ENCODE data around the gene FCER2. TPM values are rescaled to one million over a fixed set of nuclear protein-coding genes. Genes with fewer than 3 reads are reported as not detected.

The FCER2 gene
- total RNA-seq, 3 donors from 2014 or later (not counting 1 experiment from before 2014, with no cell fraction given), result 0.52 to 1.2 (median 1.0) TPM

DNA sequence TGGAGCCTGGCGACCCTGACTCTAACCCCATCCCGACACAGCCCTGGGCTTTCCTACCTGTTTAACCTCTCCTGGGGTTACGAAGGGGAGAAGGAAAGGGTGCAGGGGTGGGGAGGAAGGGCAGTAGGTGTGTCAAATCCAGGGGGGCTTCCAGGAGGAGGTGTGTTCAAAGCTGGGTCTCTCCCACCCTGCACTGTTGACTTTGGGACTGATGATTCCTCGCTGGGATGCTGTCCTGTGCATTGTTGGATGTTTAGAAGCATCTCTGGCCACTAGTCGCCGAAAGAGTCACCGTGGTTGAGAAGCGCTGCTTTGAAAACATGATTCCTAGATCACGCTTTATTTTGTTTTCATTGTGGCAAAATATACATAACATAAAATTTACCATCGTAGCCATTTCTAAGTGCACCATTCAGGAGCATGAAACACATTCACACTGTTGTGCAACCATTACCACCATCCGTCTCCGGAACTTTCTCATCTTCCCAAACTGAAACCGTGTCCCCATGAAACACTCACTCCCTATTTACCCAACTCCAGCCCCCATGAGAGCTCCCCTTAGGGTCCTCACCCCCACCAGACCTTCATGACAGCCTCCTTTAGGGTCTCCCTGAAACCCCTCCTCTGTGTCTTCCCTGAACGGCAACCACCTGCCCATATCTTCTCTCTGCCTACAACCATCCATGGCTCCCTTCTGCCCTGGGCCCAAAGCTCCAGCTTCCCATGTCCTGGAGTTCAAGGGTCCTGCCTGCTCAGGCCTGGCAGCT is 4.4 kb upstream of the FCER2 start:
- TF ChIP-seq, protein P1, sequence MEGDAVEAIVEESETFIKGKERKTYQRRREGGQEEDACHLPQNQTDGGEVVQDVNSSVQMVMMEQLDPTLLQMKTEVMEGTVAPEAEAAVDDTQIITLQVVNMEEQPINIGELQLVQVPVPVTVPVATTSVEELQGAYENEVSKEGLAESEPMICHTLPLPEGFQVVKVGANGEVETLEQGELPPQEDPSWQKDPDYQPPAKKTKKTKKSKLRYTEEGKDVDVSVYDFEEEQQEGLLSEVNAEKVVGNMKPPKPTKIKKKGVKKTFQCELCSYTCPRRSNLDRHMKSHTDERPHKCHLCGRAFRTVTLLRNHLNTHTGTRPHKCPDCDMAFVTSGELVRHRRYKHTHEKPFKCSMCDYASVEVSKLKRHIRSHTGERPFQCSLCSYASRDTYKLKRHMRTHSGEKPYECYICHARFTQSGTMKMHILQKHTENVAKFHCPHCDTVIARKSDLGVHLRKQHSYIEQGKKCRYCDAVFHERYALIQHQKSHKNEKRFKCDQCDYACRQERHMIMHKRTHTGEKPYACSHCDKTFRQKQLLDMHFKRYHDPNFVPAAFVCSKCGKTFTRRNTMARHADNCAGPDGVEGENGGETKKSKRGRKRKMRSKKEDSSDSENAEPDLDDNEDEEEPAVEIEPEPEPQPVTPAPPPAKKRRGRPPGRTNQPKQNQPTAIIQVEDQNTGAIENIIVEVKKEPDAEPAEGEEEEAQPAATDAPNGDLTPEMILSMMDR (IDR thresholded peaks at IDR 0.05), result no peak
- H3K27ac Mint-ChIP-seq, result peak overlapping the region in 1 of 2 donors; percentile 65
- H3K27me3 ChIP-seq (ENCODE audit: control insufficient read depth, insufficient read depth, low read length), result no peaks in the 10 kb centered on the region
- peaks cover 62% of the 10 kb centered on the region for H3K4me1 ChIP-seq (ENCODE audit: control insufficient read depth, insufficient read depth, low read length)
- intact Hi-C loops (cut with micrococcal nuclease), result no loop called here
- peaks cover 16 to 18% of the 10 kb centered on the region in 2 donors for H3K4me1 Mint-ChIP-seq
- no peaks in the 10 kb centered on the region for H3K36me3 ChIP-seq (ENCODE audit: control insufficient read depth, insufficient read depth, low read length)
- peak overlapping the region; percentile 79 for H3K27ac ChIP-seq (ENCODE audit: low read length)
- ATAC-seq, result no peak
- no peaks in the 10 kb centered on the region for H3K36me3 Mint-ChIP-seq
- peak overlapping the region; percentile 72 for H3K4me3 Mint-ChIP-seq
- WGBS (ENCODE audit: insufficient coverage), result 86% methylated on average over 12 of the region's 14 CpGs
- no peaks in the 10 kb centered on the region for H3K9me3 ChIP-seq (ENCODE audit: control insufficient read depth, insufficient read depth, low read length)
- DNase-seq, result no peak
- peaks cover 0 to 5% of the 10 kb centered on the region in 2 donors for H3K27me3 Mint-ChIP-seq (ENCODE audit: low read depth in 2 of 2)
- no peak overlapping the region for H3K4me3 ChIP-seq (ENCODE audit: low read length)
- no peaks in the 10 kb centered on the region for H3K9me3 Mint-ChIP-seq

DNA sequence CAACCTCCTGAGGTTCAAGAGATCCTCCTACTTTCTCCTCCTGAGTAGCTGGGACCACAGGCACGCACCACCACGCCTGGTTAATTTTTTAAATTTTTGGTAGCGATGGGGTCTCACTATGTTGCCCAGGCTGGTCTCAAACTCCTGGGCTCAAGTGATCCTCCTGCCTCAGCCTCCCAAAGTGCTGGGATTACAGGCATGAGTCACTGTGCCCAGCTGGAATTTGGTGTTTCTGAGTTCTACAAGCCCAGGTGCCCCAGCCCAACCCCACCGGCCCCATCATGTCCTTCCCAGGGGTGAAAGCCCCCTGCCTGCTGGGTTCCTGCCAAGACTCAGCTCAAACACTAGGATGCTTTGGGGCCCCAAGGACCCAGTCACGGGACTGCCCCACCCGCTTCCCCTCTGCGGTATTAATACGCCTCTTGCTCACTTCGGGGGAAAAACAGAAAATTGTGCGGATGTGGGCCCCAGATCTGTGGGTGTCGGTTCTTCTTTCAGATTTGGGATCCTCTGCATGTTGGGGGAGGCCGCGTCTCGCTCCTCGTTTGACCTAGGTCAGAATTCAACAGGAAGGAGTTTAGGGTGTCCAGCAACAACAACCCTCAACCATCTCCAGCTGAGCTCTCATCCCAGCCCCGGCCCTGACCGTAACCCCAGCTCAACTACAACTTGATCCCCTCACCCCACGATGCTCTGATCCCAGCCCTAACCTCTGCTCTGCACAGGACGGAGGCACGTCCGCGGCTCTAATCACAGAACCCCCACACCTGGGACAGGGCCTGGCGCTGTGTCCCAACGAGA is 3.7 kb upstream of the FCER2 start:
- Mint-ChIP-seq H3K36me3 (no peaks in the 10 kb centered on the region), H3K4me3 (peak overlapping the region; percentile 72), H3K27ac (peak overlapping the region in 1 of 2 donors; percentile 65), H3K4me1 (peaks cover 16 to 18% of the 10 kb centered on the region in 2 donors), H3K27me3 (ENCODE audit: low read depth in 2 of 2) (peaks cover 0 to 5% of the 10 kb centered on the region in 2 donors), H3K9me3 (no peaks in the 10 kb centered on the region)
- WGBS (ENCODE audit: insufficient coverage), result 15% methylated on average over 22 of the region's 24 CpGs
- peak overlapping the region; percentile 79 for H3K27ac ChIP-seq (ENCODE audit: low read length)
- peaks cover 67% of the 10 kb centered on the region for H3K4me1 ChIP-seq (ENCODE audit: control insufficient read depth, insufficient read depth, low read length)
- TF ChIP-seq, protein P1 (IDR thresholded peaks at IDR 0.05), result no peak
- H3K9me3 ChIP-seq (ENCODE audit: control insufficient read depth, insufficient read depth, low read length), result no peaks in the 10 kb centered on the region
- H3K36me3 ChIP-seq (ENCODE audit: control insufficient read depth, insufficient read depth, low read length), result no peaks in the 10 kb centered on the region
- DNase-seq (peak; percentile 35 to 91), ATAC-seq (peak; percentile 80 to 91 (median 82))
- no peaks in the 10 kb centered on the region for H3K27me3 ChIP-seq (ENCODE audit: control insufficient read depth, insufficient read depth, low read length)
- no peak overlapping the region for H3K4me3 ChIP-seq (ENCODE audit: low read length)
- intact Hi-C loops (cut with micrococcal nuclease), result no loop called here

DNA sequence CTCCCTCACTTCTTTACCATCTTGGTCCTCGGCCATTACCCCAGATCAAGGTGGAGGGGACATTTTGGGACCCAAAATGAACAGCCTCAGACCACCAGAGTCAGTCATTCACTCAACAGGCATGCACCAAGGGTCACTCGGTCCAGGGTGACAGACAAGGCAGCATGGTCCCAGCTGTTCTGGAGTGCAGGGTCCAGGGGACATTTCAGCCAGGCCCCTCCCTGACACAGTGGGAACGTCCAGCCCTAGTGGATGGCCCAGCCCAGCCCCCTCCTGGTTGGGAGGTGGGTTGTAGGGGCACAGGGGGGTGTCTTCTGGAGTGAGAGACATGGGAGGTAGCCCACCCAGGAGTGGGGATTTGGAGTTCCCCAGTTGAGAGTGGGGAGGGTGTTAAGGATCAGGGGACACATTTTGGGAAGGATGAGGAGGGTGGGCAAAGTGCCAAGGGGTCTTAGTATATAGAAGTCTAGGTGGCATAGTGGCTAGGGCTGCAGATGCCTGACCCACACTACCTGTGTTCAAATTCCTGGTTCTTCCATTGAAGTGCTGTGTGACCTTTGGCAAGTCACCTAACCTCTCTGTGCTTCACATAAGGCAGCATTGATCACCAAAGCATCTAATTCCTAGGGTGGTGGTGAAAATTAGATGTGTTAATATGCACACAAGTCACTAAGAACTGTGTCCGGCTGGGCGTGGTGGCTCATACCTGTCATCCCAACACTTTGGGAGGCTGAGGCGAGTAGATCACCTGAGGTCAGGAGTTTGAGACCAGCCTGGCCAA is 2.5 kb upstream of the FCER2 start:
- Mint-ChIP-seq H3K27ac (no peak overlapping the region), H3K36me3 (no peaks in the 10 kb centered on the region), H3K4me3 (no peak overlapping the region), H3K9me3 (no peaks in the 10 kb centered on the region), H3K27me3 (ENCODE audit: low read depth in 2 of 2) (peaks cover 8 to 12% of the 10 kb centered on the region in 2 donors), H3K4me1 (peaks cover 16 to 18% of the 10 kb centered on the region in 2 donors)
- H3K27ac ChIP-seq (ENCODE audit: low read length), result peak overlapping the region; percentile 47
- no peaks in the 10 kb centered on the region for H3K9me3 ChIP-seq (ENCODE audit: control insufficient read depth, insufficient read depth, low read length)
- DNase-seq, result no peak
- TF ChIP-seq, protein P1 (IDR thresholded peaks at IDR 0.05), result no peak
- peaks cover 63% of the 10 kb centered on the region for H3K4me1 ChIP-seq (ENCODE audit: control insufficient read depth, insufficient read depth, low read length)
- 93% methylated on average over 6 of the region's 6 CpGs for WGBS (ENCODE audit: insufficient coverage)
- H3K27me3 ChIP-seq (ENCODE audit: control insufficient read depth, insufficient read depth, low read length), result no peaks in the 10 kb centered on the region
- intact Hi-C loops (cut with micrococcal nuclease), result no loop called here
- H3K4me3 ChIP-seq (ENCODE audit: low read length), result no peak overlapping the region
- ATAC-seq, result no peak
- H3K36me3 ChIP-seq (ENCODE audit: control insufficient read depth, insufficient read depth, low read length), result no peaks in the 10 kb centered on the region
